Tibial nerve (tissue), 4 donors: ENCODE measurements around the gene CPNE8.

Experiments used
- EP300 ChIP-seq, 2 donors: sonication (generic); formaldehyde crosslinking; IDR thresholded peaks; one replicate each; pipeline ENCODE4 v1.6.1; 2017; ENCODE audit warnings: antibody characterized with exemption in 2 of 2, mild to moderate bottlenecking in 1 of 2
- POLR2A ChIP-seq, 2 donors: fragments of 450-650 bp; IDR thresholded peaks; one replicate each; pipeline ENCODE4 v1.6.1; 2017; ENCODE audit warnings: antibody characterized with exemption in 2 of 2, mild to moderate bottlenecking in 2 of 2, moderate library complexity in 2 of 2
- TF ChIP-seq, protein P1 (sequence below), 5 experiments: fragments of 200-600 bp in 3 of 5; fragments of 450-650 bp in 2 of 5; sonication (generic) in 3 of 5; IDR thresholded peaks; one replicate each; pipeline ENCODE4 v1.5.1; 2016 to 2019; ENCODE audit warnings: antibody characterized with exemption in 5 of 5, mild to moderate bottlenecking in 3 of 5, moderate library complexity in 2 of 5

DNA sequence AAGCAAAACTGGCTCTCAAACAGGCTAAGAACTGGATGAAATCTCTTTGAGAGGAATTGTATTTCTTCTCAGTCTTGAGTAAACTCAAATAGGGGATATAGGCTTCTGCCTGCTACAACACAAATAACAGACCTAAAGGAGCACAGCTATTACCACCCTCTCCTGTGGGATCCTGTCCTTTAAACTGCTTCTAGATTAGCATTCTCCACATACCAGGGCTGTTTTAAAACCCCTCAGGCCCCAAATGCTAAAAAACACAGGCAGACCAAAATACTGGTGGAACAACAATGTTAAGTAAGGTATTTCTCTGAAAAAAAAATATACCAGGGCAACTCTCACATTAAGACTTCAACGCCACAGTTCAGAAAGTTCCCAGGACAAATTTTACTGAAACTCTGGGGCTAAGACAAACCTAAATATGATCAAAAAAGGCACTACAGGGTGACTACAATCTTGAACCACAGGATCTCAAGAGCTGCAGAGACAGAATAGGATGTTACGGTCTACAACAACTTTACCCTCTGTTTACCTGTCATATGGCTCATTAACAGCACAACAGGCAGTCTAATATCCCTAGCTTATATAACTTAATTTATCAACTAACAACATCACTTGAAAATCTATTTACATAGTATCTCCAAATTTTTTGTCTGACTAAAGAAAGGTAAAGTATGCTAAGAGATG is 7.2 kb downstream of the CPNE8 start:
- TF ChIP-seq, protein P1, sequence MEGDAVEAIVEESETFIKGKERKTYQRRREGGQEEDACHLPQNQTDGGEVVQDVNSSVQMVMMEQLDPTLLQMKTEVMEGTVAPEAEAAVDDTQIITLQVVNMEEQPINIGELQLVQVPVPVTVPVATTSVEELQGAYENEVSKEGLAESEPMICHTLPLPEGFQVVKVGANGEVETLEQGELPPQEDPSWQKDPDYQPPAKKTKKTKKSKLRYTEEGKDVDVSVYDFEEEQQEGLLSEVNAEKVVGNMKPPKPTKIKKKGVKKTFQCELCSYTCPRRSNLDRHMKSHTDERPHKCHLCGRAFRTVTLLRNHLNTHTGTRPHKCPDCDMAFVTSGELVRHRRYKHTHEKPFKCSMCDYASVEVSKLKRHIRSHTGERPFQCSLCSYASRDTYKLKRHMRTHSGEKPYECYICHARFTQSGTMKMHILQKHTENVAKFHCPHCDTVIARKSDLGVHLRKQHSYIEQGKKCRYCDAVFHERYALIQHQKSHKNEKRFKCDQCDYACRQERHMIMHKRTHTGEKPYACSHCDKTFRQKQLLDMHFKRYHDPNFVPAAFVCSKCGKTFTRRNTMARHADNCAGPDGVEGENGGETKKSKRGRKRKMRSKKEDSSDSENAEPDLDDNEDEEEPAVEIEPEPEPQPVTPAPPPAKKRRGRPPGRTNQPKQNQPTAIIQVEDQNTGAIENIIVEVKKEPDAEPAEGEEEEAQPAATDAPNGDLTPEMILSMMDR (IDR thresholded peaks at IDR 0.05), result no peak
- TF ChIP-seq POLR2A (IDR thresholded peaks at IDR 0.05) (no peak), EP300 (IDR thresholded peaks at IDR 0.05) (no peak)
